SU-DHL-6 (cell line): ENCODE measurements around the gene KRTAP2-1.

ENCODE experiments used
- H2AFZ ChIP-seq: fragments of 200-600 bp; sonication (generic); 2 replicates; pipeline ENCODE4 v1.6.1; 2014; ENCODE audit warnings: low read depth, mild to moderate bottlenecking, moderate library complexity, mixed read lengths, antibody characterized with exemption, low read length; ENCODE audit not compliant: severe bottlenecking
- H3F3A ChIP-seq: fragments of 200-600 bp; shearing (Covaris generic); 2 replicates; pipeline ENCODE4 v1.6.0; 2016; ENCODE audit warnings: antibody characterized with exemption, mild to moderate bottlenecking; ENCODE audit not compliant: insufficient read depth
- H3K27ac ChIP-seq: fragments of 200-600 bp; sonication (generic); 2 replicates; pipeline ENCODE4 v1.5.1; 2016; ENCODE audit warnings: low read depth, mild to moderate bottlenecking, low read length, moderate library complexity, mixed read lengths
- H3K27me3 ChIP-seq: fragments of 200-600 bp; sonication (generic), shearing (Covaris generic); 2 replicates; pipeline ENCODE4 v1.6.0; 2014; ENCODE audit warnings: mild to moderate bottlenecking, low read length
- H3K36me3 ChIP-seq: fragments of 200-600 bp; sonication (generic); 2 replicates; pipeline ENCODE4 v1.6.1; 2014; ENCODE audit warnings: mild to moderate bottlenecking, low read length, mixed read lengths
- H3K4me2 ChIP-seq: fragments of 300-600, 200-600 bp; shearing (Covaris generic), sonication (generic); 2 replicates; pipeline ENCODE4 v1.6.0; 2014; ENCODE audit warnings: low read length, low read depth, mild to moderate bottlenecking; ENCODE audit not compliant: poor library complexity, severe bottlenecking
- H3K4me3 ChIP-seq: fragments of 200-600 bp; sonication (generic); 2 replicates; pipeline ENCODE4 v1.5.1; 2014; ENCODE audit warnings: antibody characterized with exemption, low read length, mild to moderate bottlenecking, mixed read lengths; ENCODE audit not compliant: insufficient read depth, poor library complexity, severe bottlenecking
- H3K79me2 ChIP-seq: fragments of 200-600 bp; sonication (generic); 2 replicates; pipeline ENCODE4 v1.6.1; 2014; ENCODE audit warnings: mild to moderate bottlenecking, low read length, moderate library complexity; ENCODE audit not compliant: insufficient read depth
- H3K9ac ChIP-seq: fragments of 200-600 bp; sonication (generic); 2 replicates; pipeline ENCODE4 v1.7.0; 2014; ENCODE audit warnings: mild to moderate bottlenecking, low read length
- H3K9me2 ChIP-seq: fragments of 200-600 bp; sonication (generic); replicated peaks from 2 replicates; pipeline ENCODE4 v1.6.1; 2014; ENCODE audit warnings: low read length; ENCODE audit not compliant: insufficient read depth
- H3K9me3 ChIP-seq: fragments of 200-600 bp; sonication (generic); 2 replicates; pipeline ENCODE4 v1.6.1; 2014; ENCODE audit warnings: low read length, mixed read lengths; ENCODE audit not compliant: insufficient read depth
- H4K20me1 ChIP-seq: fragments of 200-600 bp; sonication (generic); 2 replicates; pipeline ENCODE4 v1.6.1; 2014; ENCODE audit warnings: low read depth, mild to moderate bottlenecking, antibody characterized with exemption, low read length, moderate library complexity, mixed read lengths
- EZH2phosphoT487 ChIP-seq: fragments of 200-600 bp; sonication (generic), shearing (Covaris generic); conservative IDR thresholded peaks from 2 replicates; pipeline ENCODE4 v1.6.1; 2018; ENCODE audit warnings: mild to moderate bottlenecking, antibody characterized with exemption, low read length, moderate library complexity, mixed read lengths
- TF ChIP-seq, protein P1 (sequence below): fragments of 200-600 bp; sonication (generic); IDR thresholded peaks from one replicate; pipeline ENCODE4 v1.5.1; 2017; ENCODE audit warnings: antibody characterized with exemption, mild to moderate bottlenecking, low read length, moderate library complexity; ENCODE audit not compliant: insufficient read depth, poor library complexity, severe bottlenecking

The KRTAP2-1 gene

DNA sequence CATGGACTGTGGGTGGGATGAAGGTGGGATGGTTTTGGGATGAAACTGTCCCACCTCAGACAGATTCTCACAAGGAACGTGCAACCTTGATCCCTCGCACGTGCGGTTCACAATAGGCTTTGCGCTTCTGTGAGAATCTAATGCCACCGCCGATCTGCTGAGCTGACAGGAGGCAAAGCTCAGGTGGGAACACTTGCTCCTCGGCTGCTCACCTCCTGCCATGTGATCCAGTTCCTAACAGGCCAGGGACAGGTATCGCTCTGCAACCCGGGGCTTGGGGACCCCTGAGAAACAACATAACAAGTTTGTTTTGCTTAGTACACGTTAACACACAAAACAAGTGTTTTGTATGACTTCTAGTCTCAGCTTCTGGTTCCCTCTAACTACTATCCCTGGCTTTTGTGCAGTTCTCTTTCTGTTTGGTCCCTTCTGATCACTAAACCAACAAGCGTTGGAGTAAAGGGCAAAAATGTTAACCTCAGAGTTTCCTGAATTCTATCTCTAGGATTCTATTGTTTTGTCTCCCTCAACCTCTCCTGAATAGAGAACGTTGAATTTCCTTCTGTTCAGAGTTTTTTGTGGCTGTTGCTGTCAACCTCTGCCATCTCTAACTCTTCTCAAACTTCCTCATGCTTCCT is 30.4 kb downstream of the KRTAP2-1 start:
- Histone ChIP-seq H3K4me3 (no peak overlapping the region), H2AFZ (no peak overlapping the region), H4K20me1 (no peaks in the 10 kb centered on the region), H3K79me2 (no peaks in the 10 kb centered on the region), H3K9me2 (no peaks in the 10 kb centered on the region), H3K27me3 (no peaks in the 10 kb centered on the region), H3K4me2 (no peak overlapping the region), H3K9me3 (no peaks in the 10 kb centered on the region), H3K36me3 (no peaks in the 10 kb centered on the region), H3K9ac (no peak overlapping the region), H3K27ac (no peak overlapping the region), H3F3A (no peaks in the 10 kb centered on the region)
- TF ChIP-seq EZH2phosphoT487, result no peak
- TF ChIP-seq, protein P1, sequence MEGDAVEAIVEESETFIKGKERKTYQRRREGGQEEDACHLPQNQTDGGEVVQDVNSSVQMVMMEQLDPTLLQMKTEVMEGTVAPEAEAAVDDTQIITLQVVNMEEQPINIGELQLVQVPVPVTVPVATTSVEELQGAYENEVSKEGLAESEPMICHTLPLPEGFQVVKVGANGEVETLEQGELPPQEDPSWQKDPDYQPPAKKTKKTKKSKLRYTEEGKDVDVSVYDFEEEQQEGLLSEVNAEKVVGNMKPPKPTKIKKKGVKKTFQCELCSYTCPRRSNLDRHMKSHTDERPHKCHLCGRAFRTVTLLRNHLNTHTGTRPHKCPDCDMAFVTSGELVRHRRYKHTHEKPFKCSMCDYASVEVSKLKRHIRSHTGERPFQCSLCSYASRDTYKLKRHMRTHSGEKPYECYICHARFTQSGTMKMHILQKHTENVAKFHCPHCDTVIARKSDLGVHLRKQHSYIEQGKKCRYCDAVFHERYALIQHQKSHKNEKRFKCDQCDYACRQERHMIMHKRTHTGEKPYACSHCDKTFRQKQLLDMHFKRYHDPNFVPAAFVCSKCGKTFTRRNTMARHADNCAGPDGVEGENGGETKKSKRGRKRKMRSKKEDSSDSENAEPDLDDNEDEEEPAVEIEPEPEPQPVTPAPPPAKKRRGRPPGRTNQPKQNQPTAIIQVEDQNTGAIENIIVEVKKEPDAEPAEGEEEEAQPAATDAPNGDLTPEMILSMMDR, result no peak

DNA sequence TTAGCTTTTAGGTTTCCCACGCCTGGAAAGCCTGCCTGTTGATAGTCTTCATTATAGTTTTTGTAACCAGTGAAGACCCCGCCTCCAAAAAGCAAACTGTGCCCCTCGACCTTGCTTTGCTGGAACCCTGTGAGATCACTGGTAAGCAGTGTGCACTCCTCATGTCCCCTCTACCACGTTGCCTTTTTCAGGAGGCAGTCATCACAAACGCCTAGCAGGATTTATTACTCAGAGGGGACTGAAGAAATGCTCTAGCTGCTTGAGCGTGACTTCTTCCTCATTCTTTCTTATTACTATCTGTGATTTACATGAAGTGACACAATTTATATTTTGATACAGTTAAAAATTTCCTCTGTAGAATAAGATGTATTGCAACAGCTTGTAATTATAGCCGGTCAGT is 31.7 kb downstream of the KRTAP2-1 start:
- Histone ChIP-seq H3K9ac (no peak overlapping the region), H3K79me2 (no peaks in the 10 kb centered on the region), H3K9me3 (no peaks in the 10 kb centered on the region), H3K36me3 (no peaks in the 10 kb centered on the region), H4K20me1 (no peaks in the 10 kb centered on the region), H2AFZ (no peak overlapping the region), H3K27me3 (no peaks in the 10 kb centered on the region), H3K27ac (no peak overlapping the region), H3K4me2 (no peak overlapping the region), H3K9me2 (no peaks in the 10 kb centered on the region), H3K4me3 (no peak overlapping the region), H3F3A (no peaks in the 10 kb centered on the region)
- no peak for TF ChIP-seq EZH2phosphoT487
- TF ChIP-seq, protein P1, result no peak

DNA sequence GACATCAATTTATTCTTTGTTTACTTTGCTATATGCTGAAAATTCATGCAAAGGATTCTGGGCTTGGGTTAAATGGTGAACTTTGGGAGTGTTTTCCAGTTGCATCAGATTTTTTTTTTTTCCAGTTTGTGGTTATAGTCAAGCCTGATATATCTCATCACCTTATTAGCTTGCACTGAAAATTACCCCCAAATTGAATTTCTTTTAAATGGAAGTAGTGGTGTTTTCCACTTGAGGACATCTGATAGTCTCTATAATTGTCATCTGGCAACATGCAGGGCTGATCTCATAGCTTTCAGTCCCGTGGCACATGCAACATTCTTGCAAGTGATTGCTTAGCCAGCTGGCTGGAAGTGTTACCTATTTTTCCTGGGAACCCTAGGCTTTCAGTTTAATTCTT is 33.5 kb downstream of the KRTAP2-1 start:
- no peak for TF ChIP-seq EZH2phosphoT487
- H3K4me3 ChIP-seq, result no peak overlapping the region
- H3K9ac ChIP-seq, result no peak overlapping the region
- H4K20me1 ChIP-seq, result no peaks in the 10 kb centered on the region
- no peaks in the 10 kb centered on the region for H3F3A ChIP-seq
- no peak overlapping the region for H2AFZ ChIP-seq
- H3K79me2 ChIP-seq, result no peaks in the 10 kb centered on the region
- no peak overlapping the region for H3K27ac ChIP-seq
- no peaks in the 10 kb centered on the region for H3K36me3 ChIP-seq
- H3K4me2 ChIP-seq, result no peak overlapping the region
- H3K27me3 ChIP-seq, result no peaks in the 10 kb centered on the region
- no peaks in the 10 kb centered on the region for H3K9me2 ChIP-seq
- H3K9me3 ChIP-seq, result no peaks in the 10 kb centered on the region

DNA sequence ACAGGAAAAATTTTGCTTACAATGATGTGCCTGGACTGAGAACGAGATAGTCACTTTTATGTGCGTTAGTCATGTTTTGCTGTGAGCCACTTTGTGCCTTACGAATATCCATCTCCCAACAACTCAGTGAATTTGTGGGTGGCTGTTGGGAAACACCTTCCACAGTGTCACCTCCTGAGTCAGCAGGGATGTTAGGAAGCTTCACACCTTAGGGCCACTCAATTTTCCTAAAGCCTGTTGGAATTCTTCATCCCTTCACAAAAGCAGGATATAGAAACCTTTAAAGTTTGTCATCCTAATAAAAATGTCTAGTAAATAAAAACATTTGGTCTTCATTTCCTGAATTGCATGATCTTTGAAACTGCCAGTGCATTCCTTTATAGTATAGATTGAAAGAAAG is 33.9 kb downstream of the KRTAP2-1 start:
- Histone ChIP-seq H3K79me2 (no peaks in the 10 kb centered on the region), H2AFZ (no peak overlapping the region), H3K27me3 (no peaks in the 10 kb centered on the region), H3K4me3 (no peak overlapping the region), H3K9me3 (no peaks in the 10 kb centered on the region), H3K4me2 (no peak overlapping the region), H3K36me3 (no peaks in the 10 kb centered on the region), H4K20me1 (no peaks in the 10 kb centered on the region), H3K9me2 (no peaks in the 10 kb centered on the region), H3K9ac (no peak overlapping the region), H3F3A (no peaks in the 10 kb centered on the region), H3K27ac (no peak overlapping the region)
- no peak for TF ChIP-seq EZH2phosphoT487
